PC-9 (cell line): ENCODE measurements around the gene GRIPAP1. TPM values are rescaled to one million over a fixed set of nuclear protein-coding genes. Genes with fewer than 3 reads are reported as not detected.

Source experiments
- BruUV-seq: library from RNA; stranded (reverse); fragments of 400-500 nt; replicated peaks from 2 replicates; lab custom pipeline; 2021; lab: Mats Ljungman, UMichigan
- CTCF ChIA-PET: fragments of 300-600 bp; sonication (Branson Sonifier 250); formaldehyde crosslinking; loops from one replicate; lab custom pipeline; 2022; ENCODE audit warnings: antibody characterized with exemption; lab: Charles Lee
- POLR2A ChIA-PET: fragments of 300-600 bp; sonication (Branson Sonifier 250); formaldehyde crosslinking; loops from one replicate; lab custom pipeline; 2022; ENCODE audit warnings: antibody characterized with exemption; ENCODE audit not compliant: unreplicated experiment; lab: Charles Lee
- DNase-seq, 2 experiments: peaks; one replicate each; pipeline versions ENCODE4 v3.0.0 to v3.0.0-alpha.2; 2015 to 2022; ENCODE audit warnings: mixed read lengths in 1 of 2
- H2AFZ ChIP-seq: fragments of 200-600 bp; sonication (generic); 2 replicates; pipeline ENCODE4 v1.8.1; 2017; ENCODE audit warnings: antibody characterized with exemption
- H3F3A ChIP-seq: fragments of 200-600 bp; sonication (generic); 2 replicates; pipeline ENCODE4 v1.8.1; 2017; ENCODE audit warnings: antibody characterized with exemption, mild to moderate bottlenecking, low read depth; ENCODE audit not compliant: insufficient read depth
- H3K27ac ChIP-seq: fragments of 200-600 bp; sonication (generic); 2 replicates; pipeline ENCODE4 v1.6.1; 2016; ENCODE audit warnings: mixed run types
- H3K27me3 ChIP-seq: fragments of 200-600 bp; sonication (generic); 2 replicates; pipeline ENCODE4 v1.6.1; 2016; ENCODE audit warnings: low read depth, mixed run types; ENCODE audit not compliant: insufficient read depth
- H3K36me3 ChIP-seq: fragments of 200-600 bp; sonication (generic); 2 replicates; pipeline ENCODE4 v1.6.1; 2016; ENCODE audit warnings: low read depth, mixed run types
- H3K4me1 ChIP-seq: fragments of 200-600 bp; sonication (generic); replicated peaks from 2 replicates; pipeline ENCODE4 v1.6.1; 2016; ENCODE audit warnings: mixed run types; ENCODE audit not compliant: insufficient read depth
- H3K4me2 ChIP-seq: fragments of 200-600 bp; sonication (generic); 2 replicates; pipeline ENCODE4 v1.6.1; 2017; ENCODE audit warnings: mixed run types
- H3K4me3 ChIP-seq: fragments of 200-600 bp; sonication (generic); 2 replicates; pipeline ENCODE4 v1.6.1; 2016; ENCODE audit warnings: mixed run types
- H3K79me2 ChIP-seq: fragments of 200-600 bp; sonication (generic); 2 replicates; pipeline ENCODE4 v1.6.1; 2017; ENCODE audit warnings: low read depth, mixed run types
- H3K9me2 ChIP-seq: fragments of 200-600 bp; sonication (generic); 2 replicates; pipeline ENCODE4 v1.8.1; 2017; ENCODE audit warnings: mild to moderate bottlenecking; ENCODE audit not compliant: insufficient read depth
- H3K9me3 ChIP-seq: fragments of 200-600 bp; sonication (generic); 2 replicates; pipeline ENCODE4 v1.8.1; 2016; ENCODE audit warnings: low read depth; ENCODE audit not compliant: insufficient read depth
- H4K20me1 ChIP-seq: fragments of 200-600 bp; sonication (generic); 2 replicates; pipeline ENCODE4 v1.8.1; 2017; ENCODE audit not compliant: insufficient read depth
- CTCF ChIP-seq: fragments of 200-600 bp; sonication (generic); conservative IDR thresholded peaks from 2 replicates; pipeline ENCODE4 v1.6.1; 2017; ENCODE audit warnings: mixed run types, antibody characterized with exemption, mild to moderate bottlenecking, moderate library complexity
- EZH2 ChIP-seq: fragments of 200-600 bp; sonication (generic); IDR thresholded peaks from 2 replicates; pipeline ENCODE4 v1.8.0; 2017; ENCODE audit warnings: antibody characterized with exemption, low read depth
- intact Hi-C: fragments of 100-400 bp; cut with micrococcal nuclease; formaldehyde crosslinking; loops from one replicate; pipeline ENCODE4 v1.10.0; 2022; ENCODE audit not compliant: unreplicated experiment
- total RNA-seq: library from RNA; stranded (reverse); gene quantifications from 2 replicates; pipeline ENCODE4 v1.2.3, GENCODE V29; 2021

Gene GRIPAP1
- total RNA-seq, 1 experiment from 2014 or later: 33.6 TPM

GRCh38 chrX:48923771-48924170 lies 78.3 kb downstream of the GRIPAP1 start:
- no TSS peak for BruUV-seq
- TF ChIP-seq CTCF (no peak), EZH2 (no peak)
- Histone ChIP-seq H3K79me2 (no peaks in the 10 kb centered on the region), H3K9me2 (no peaks in the 10 kb centered on the region), H3K4me3 (no peak overlapping the region), H3K4me2 (no peak overlapping the region), H3K36me3 (no peaks in the 10 kb centered on the region), H3K4me1 (no peaks in the 10 kb centered on the region), H3K27me3 (no peaks in the 10 kb centered on the region), H3K9me3 (no peaks in the 10 kb centered on the region), H2AFZ (no peak overlapping the region), H3K27ac (no peak overlapping the region), H3F3A (no peaks in the 10 kb centered on the region), H4K20me1 (no peaks in the 10 kb centered on the region)
- intact Hi-C loops: no loop called here
- ChIA-PET CTCF (no interaction called here), POLR2A (no interaction called here)
- DNase-seq: no peak

Other genes with a start within 250 kb of the GRIPAP1 start
- not detected in 2 replicates for gene GLOD5, start 240.5 kb downstream of the GRIPAP1 start, total RNA-seq
- gene GATA1, start 215.7 kb downstream of the GRIPAP1 start, total RNA-seq: not detected in 2 replicates
- 44.2 and 48.5 TPM in 2 replicates for gene HDAC6, start 200.2 kb downstream of the GRIPAP1 start, total RNA-seq
- 0.50 TPM in 1 of 2 replicates, not detected in the other for gene ERAS, start 175.8 kb downstream of the GRIPAP1 start, total RNA-seq
- not detected in 2 replicates for gene PCSK1N, start 166.7 kb downstream of the GRIPAP1 start, total RNA-seq
- gene TIMM17B, start 104.5 kb downstream of the GRIPAP1 start, total RNA-seq: 44.9 and 54.1 TPM in 2 replicates
- 36.4 and 39.4 TPM in 2 replicates for gene PQBP1, start 104.3 kb downstream of the GRIPAP1 start, total RNA-seq
- gene SLC35A2, start 90.6 kb downstream of the GRIPAP1 start, total RNA-seq: 24.1 and 29.6 TPM in 2 replicates
- gene PIM2, start 83.2 kb downstream of the GRIPAP1 start, total RNA-seq: 3.6 and 4.4 TPM in 2 replicates
- 34.6 and 37.1 TPM in 2 replicates for gene OTUD5, start 44.7 kb downstream of the GRIPAP1 start, total RNA-seq
- 1.2 and 2.2 TPM in 2 replicates for gene KCND1, start 30.4 kb downstream of the GRIPAP1 start, total RNA-seq
- 27.2 and 33.7 TPM in 2 replicates for gene TFE3, start 41.1 kb upstream of the GRIPAP1 start, total RNA-seq
- 20.6 and 23.9 TPM in 2 replicates for gene CCDC120, start 56.7 kb upstream of the GRIPAP1 start, total RNA-seq
- gene PRAF2, start 71.7 kb upstream of the GRIPAP1 start, total RNA-seq: 12.8 and 17.6 TPM in 2 replicates
- 36.7 and 43.4 TPM in 2 replicates for gene WDR45, start 77.6 kb upstream of the GRIPAP1 start, total RNA-seq
- gene GPKOW, start 121.5 kb upstream of the GRIPAP1 start, total RNA-seq: 12.8 and 17.6 TPM in 2 replicates
- 1.8 and 2.0 TPM in 2 replicates for gene MAGIX, start 160.5 kb upstream of the GRIPAP1 start, total RNA-seq
- 90.0 and 94.5 TPM in 2 replicates for gene PLP2, start 169.6 kb upstream of the GRIPAP1 start, total RNA-seq
- 13.1 and 13.5 TPM in 2 replicates for gene PRICKLE3, start 184.1 kb upstream of the GRIPAP1 start, total RNA-seq
- 0.44 and 0.63 TPM in 2 replicates for gene SYP, start 197.9 kb upstream of the GRIPAP1 start, total RNA-seq
- not detected in 2 replicates for gene CACNA1F, start 231.1 kb upstream of the GRIPAP1 start, total RNA-seq
- 8.6 and 9.2 TPM in 2 replicates for gene CCDC22, start 233.2 kb upstream of the GRIPAP1 start, total RNA-seq